Uterus (tissue), 4 donors: ENCODE data around the gene ULK4. TPM values are rescaled to one million over a fixed set of nuclear protein-coding genes. Genes with fewer than 3 reads are reported as not detected.
"Not testable (repeated sequence)": the region's sequence is repeated elsewhere in the genome, so short reads cannot be mapped to it uniquely, and the experiment has no call there.

Experiments used
- DNase-seq, 2 donors: peaks; one replicate each; pipeline ENCODE4 v3.0.0-alpha.2; 2019 to 2020
- H3K27ac ChIP-seq, 2 donors: fragments of 200-600 bp; sonication (generic); 1 replicate in 1 of 2; 2 replicates in 1 of 2; pipeline ENCODE4 v1.5.1; 2016 to 2018
- H3K27me3 ChIP-seq, 2 donors: fragments of 200-600 bp; sonication (generic); one replicate each; pipeline ENCODE4 v1.5.1; 2018 to 2019; ENCODE audit warnings: control low read depth in 1 of 2
- H3K36me3 ChIP-seq, 2 donors: fragments of 200-600 bp; sonication (generic); one replicate each; pipeline ENCODE4 v1.5.1; 2019; ENCODE audit warnings: control low read depth in 1 of 2
- H3K4me1 ChIP-seq, 2 donors: fragments of 200-600 bp; sonication (generic); one replicate each; pipeline ENCODE4 v1.5.1; 2018 to 2019; ENCODE audit warnings: control low read depth in 1 of 2
- H3K4me3 ChIP-seq, 2 donors: fragments of 200-600 bp; sonication (generic); 1 replicate in 1 of 2; 2 replicates in 1 of 2; pipeline ENCODE4 v1.5.1; 2018 to 2019; ENCODE audit warnings: mild to moderate bottlenecking in 1 of 2
- H3K9me3 ChIP-seq, 2 donors: fragments of 200-600 bp; sonication (generic); one replicate each; pipeline ENCODE4 v1.5.1; 2019; ENCODE audit warnings: control low read depth in 1 of 2
- POLR2A ChIP-seq, 2 donors: fragments of 450-650 bp; IDR thresholded peaks; one replicate each; pipeline ENCODE4 v1.6.1; 2016; ENCODE audit warnings: antibody characterized with exemption in 2 of 2, mild to moderate bottlenecking in 1 of 2, moderate library complexity in 1 of 2
- intact Hi-C: fragments of 100-400 bp; cut with DNase I; formaldehyde crosslinking; loops from one replicate; pipeline ENCODE4 v1.15.1; 2023; ENCODE audit warnings: low total_unique reads
- total RNA-seq, 4 donors: library from RNA; depleted of rRNA in 3 of 4; stranded (reverse); fragments of >200 nt in 3 of 4; gene quantifications; one replicate each; pipeline versions ENCODE4 v1.1.0 to v1.2.4, GENCODE V29; 2014 to 2023
- TF ChIP-seq, protein P1 (sequence below), 4 experiments: fragments of 200-600 bp in 2 of 4; fragments of 450-650 bp in 2 of 4; sonication (generic) in 2 of 4; IDR thresholded peaks; one replicate each; pipeline ENCODE4 v1.5.1; 2016 to 2019; ENCODE audit warnings: antibody characterized with exemption in 4 of 4, mild to moderate bottlenecking in 2 of 4, moderate library complexity in 1 of 4
- donor health status: DM: yes; HTN: yes; CAD: no.

The ULK4 gene
- total RNA-seq, 4 donors from 2014 or later: 8.7 to 118 (median 26.1) TPM

DNA sequence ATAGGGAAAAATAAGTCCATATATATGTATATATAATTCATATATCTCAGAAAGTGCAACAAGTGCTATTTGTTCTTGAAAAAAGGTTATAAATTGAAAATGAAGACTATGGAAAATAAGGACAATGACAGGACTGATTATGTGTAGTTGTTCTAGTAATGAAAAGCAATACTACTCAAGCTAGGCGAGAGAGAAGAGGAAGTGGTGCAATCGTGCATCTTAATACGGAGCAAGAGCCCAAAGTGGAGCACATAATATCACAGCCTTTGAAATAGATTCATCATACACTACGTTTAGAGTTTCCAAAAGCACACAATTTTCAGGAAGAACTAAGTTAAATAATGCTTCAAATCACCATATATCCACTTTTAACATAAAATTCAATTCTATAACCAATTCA is 87.9 kb downstream of the ULK4 start:
- H3K4me1 ChIP-seq: no peaks in the 10 kb centered on the region
- intact Hi-C loops: no loop called here
- no peaks in the 10 kb centered on the region for H3K36me3 ChIP-seq
- TF ChIP-seq, protein P1, sequence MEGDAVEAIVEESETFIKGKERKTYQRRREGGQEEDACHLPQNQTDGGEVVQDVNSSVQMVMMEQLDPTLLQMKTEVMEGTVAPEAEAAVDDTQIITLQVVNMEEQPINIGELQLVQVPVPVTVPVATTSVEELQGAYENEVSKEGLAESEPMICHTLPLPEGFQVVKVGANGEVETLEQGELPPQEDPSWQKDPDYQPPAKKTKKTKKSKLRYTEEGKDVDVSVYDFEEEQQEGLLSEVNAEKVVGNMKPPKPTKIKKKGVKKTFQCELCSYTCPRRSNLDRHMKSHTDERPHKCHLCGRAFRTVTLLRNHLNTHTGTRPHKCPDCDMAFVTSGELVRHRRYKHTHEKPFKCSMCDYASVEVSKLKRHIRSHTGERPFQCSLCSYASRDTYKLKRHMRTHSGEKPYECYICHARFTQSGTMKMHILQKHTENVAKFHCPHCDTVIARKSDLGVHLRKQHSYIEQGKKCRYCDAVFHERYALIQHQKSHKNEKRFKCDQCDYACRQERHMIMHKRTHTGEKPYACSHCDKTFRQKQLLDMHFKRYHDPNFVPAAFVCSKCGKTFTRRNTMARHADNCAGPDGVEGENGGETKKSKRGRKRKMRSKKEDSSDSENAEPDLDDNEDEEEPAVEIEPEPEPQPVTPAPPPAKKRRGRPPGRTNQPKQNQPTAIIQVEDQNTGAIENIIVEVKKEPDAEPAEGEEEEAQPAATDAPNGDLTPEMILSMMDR (IDR thresholded peaks at IDR 0.05): no peak
- TF ChIP-seq POLR2A (IDR thresholded peaks at IDR 0.05): no peak
- no peak overlapping the region for H3K4me3 ChIP-seq
- DNase-seq: no peak
- no peaks in the 10 kb centered on the region for H3K9me3 ChIP-seq
- H3K27me3 ChIP-seq: no peaks in the 10 kb centered on the region
- H3K27ac ChIP-seq: no peak overlapping the region

DNA sequence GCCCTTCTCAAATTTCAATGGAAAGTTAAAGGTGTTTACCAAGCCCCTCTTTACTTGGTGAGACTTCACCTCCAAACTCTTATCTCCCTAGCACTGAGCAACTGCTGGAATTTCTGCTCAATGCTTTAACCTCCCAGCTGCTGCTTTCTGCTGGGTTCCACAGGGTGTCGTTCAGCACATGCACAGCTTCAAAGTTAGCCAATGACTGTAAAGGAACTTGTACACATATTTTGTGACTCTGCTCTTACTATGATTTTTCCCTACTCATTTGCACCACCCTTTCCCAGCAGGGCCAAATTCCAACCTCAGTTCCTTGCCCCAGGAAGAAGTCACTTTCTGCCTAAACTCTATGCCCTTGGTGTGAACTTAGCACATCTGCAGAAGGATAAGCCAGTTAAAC is 89.7 kb downstream of the ULK4 start:
- H3K27ac ChIP-seq: no peak overlapping the region
- TF ChIP-seq POLR2A (IDR thresholded peaks at IDR 0.05): no peak
- TF ChIP-seq, protein P1 (IDR thresholded peaks at IDR 0.05): no peak
- DNase-seq: no peak
- no peaks in the 10 kb centered on the region for H3K4me1 ChIP-seq
- no peaks in the 10 kb centered on the region for H3K27me3 ChIP-seq
- intact Hi-C loops: no loop called here
- H3K9me3 ChIP-seq: no peaks in the 10 kb centered on the region
- H3K4me3 ChIP-seq: no peak overlapping the region
- no peaks in the 10 kb centered on the region for H3K36me3 ChIP-seq

DNA sequence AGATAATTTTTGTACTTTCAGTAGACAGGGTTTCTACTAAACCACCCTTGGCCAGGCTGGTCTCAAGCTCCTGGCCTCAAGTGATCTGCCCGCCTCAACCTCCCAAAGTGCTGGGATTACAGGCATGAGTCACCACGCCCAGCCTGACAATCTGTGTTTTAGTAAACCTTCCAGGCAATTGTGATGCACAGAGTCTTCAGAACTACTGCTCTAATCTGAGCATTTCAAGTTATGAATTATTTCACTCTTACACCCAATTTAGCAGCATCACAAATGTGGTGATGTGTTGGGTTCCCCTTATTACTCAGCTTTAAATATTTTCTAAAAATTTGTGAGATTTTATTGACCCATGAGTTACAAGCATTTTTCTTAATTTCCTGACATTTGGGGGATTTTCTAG is 94.4 kb downstream of the ULK4 start:
- DNase-seq: no peak
- H3K4me3 ChIP-seq: no peak overlapping the region
- TF ChIP-seq, protein P1 (IDR thresholded peaks at IDR 0.05): no peak
- no peak for TF ChIP-seq POLR2A (IDR thresholded peaks at IDR 0.05)
- no peaks in the 10 kb centered on the region for H3K36me3 ChIP-seq
- no peaks in the 10 kb centered on the region for H3K9me3 ChIP-seq
- no peaks in the 10 kb centered on the region for H3K27me3 ChIP-seq
- intact Hi-C loops: no loop called here
- H3K27ac ChIP-seq: no peak overlapping the region
- no peaks in the 10 kb centered on the region for H3K4me1 ChIP-seq

DNA sequence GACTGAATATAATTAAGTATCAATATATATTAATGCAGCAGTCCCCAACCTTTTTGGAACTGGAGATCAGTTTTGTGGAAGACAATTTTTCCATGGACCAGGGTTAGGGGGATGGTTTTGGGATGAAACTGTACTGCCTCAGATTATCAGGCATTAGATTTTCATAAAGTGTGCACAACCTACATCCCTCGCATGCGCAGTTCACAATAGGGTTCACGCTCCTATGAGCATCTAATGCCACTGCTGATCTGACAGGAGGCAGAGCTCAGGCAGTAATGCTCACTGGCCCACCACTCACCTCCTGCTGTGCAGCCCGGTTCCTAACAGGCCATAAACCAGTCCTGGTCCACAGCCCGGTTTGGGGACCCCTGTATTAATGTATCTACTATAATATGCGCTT is 95.6 kb downstream of the ULK4 start:
- TF ChIP-seq, protein P1 (IDR thresholded peaks at IDR 0.05): no peak
- no peak for TF ChIP-seq POLR2A (IDR thresholded peaks at IDR 0.05)
- Histone ChIP-seq H3K27ac (no peak overlapping the region), H3K4me3 (no peak overlapping the region), H3K9me3 (no peaks in the 10 kb centered on the region), H3K4me1 (no peaks in the 10 kb centered on the region), H3K36me3 (no peaks in the 10 kb centered on the region), H3K27me3 (no peaks in the 10 kb centered on the region)
- intact Hi-C loops: no loop called here
- DNase-seq: no peak

DNA sequence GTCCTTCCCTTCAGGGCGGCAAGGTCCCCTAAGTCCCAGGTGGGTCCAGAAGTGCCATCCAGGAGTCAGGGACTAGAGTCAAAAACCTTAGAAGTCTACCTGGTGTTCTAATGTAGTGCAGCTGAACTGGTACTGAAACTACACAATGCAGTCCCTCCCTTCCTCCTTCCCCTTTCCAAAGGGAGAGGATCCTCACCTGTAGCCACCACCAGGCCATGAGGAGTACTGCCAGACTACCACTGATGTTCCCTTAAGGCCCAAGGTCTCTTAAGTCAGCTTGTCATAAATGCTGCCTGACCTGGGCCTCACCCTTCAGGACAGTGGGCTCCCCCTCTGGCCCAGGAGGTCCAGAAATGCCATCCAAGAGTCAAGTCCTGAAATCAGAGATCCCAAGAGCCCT is 98.9 kb downstream of the ULK4 start:
- Histone ChIP-seq H3K27ac (no peak overlapping the region), H3K36me3 (no peaks in the 10 kb centered on the region), H3K4me3 (no peak overlapping the region), H3K9me3 (no peaks in the 10 kb centered on the region), H3K4me1 (no peaks in the 10 kb centered on the region), H3K27me3 (no peaks in the 10 kb centered on the region)
- TF ChIP-seq, protein P1 (IDR thresholded peaks at IDR 0.05): no peak
- no peak for TF ChIP-seq POLR2A (IDR thresholded peaks at IDR 0.05)
- DNase-seq: no peak
- intact Hi-C loops: no loop called here

DNA sequence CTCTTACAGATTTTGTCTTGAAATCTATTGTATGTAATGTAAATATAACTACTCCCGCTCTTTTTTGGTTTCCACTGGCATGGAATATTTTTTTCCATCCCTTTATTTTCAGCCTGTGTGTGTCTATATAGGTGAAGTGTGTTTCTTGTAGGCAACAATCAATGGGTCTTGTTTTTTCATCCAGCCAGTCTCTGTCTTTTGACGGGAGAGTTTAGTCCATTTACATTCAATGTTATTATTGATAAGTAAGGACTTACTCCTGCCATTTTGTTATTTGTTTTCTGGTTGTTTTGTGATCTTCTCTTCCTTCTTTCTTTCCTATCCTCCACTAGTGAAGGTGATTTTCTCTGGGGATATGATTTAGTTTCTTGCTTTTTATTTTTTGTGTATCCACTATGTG is 101.4 kb downstream of the ULK4 start:
- H3K27me3 ChIP-seq, H3K27ac ChIP-seq, H3K9me3 ChIP-seq, H3K36me3 ChIP-seq, intact Hi-C loops, H3K4me1 ChIP-seq, H3K4me3 ChIP-seq, DNase-seq: not testable (repeated sequence)
